SHP77 treated with DMSO at 0.1 percent for 48 hours (cell line): Measurements from ENCODE around the gene CALML4.
"Not testable (repeated sequence)": the region's sequence is repeated elsewhere in the genome, so short reads cannot be mapped to it uniquely, and the experiment has no call there.

Experiments used
- DNase-seq: peaks from one replicate; lab custom pipeline; 2025; lab: John Stamatoyannopoulos, UW

The CALML4 gene

GRCh38 chr15:68204776-68205557 lies at the start of gene CALML4:
CALML4 (minus strand) TSS chr15:68205332; CDS start chr15:68205247, 85 bp downstream.
- no peak for DNase-seq

- peak; percentile 61 for DNase-seq
Measured at GRCh38 chr15:68252925-68253534, 47.9 kb upstream of the CALML4 start.

GRCh38 chr15:68249058-68249713 lies 44.1 kb upstream of the CALML4 start:
- DNase-seq: no peak

- DNase-seq: no peak
Measured at GRCh38 chr15:68244235-68244634, 39.1 kb upstream of the CALML4 start.

GRCh38 chr15:68241088-68241935 lies 36.2 kb upstream of the CALML4 start:
- DNase-seq: no peak

GRCh38 chr15:68239025-68239424 lies 33.9 kb upstream of the CALML4 start:
- DNase-seq: no peak

GRCh38 chr15:68235022-68235421 lies 29.9 kb upstream of the CALML4 start:
- no peak for DNase-seq

- not testable (repeated sequence) for DNase-seq
Measured at GRCh38 chr15:68234520-68234919, 29.4 kb upstream of the CALML4 start.

- DNase-seq: no peak
Measured at GRCh38 chr15:68234060-68234459, 28.9 kb upstream of the CALML4 start.

GRCh38 chr15:68232937-68233336 lies 27.8 kb upstream of the CALML4 start:
- no peak for DNase-seq

- DNase-seq: no peak
Measured at GRCh38 chr15:68232449-68232848, 27.3 kb upstream of the CALML4 start.

GRCh38 chr15:68231102-68231818 lies 26.1 kb upstream of the CALML4 start:
- no peak for DNase-seq

GRCh38 chr15:68230157-68231100 lies 25.3 kb upstream of the CALML4 start:
- DNase-seq: no peak

- DNase-seq: peak; percentile 41
Measured at GRCh38 chr15:68229386-68230156, 24.4 kb upstream of the CALML4 start, which contains the start of gene CLN6. CLN6 (minus strand) TSS chr15:68229728; CDS start chr15:68229584, 144 bp downstream.

GRCh38 chr15:68228971-68229385 lies 23.8 kb upstream of the CALML4 start:
- no peak for DNase-seq

- no peak for DNase-seq
Measured at GRCh38 chr15:68228143-68228970, 23.2 kb upstream of the CALML4 start.

- no peak for DNase-seq
Measured at GRCh38 chr15:68227643-68228142, 22.6 kb upstream of the CALML4 start.

GRCh38 chr15:68225442-68225841 lies 20.3 kb upstream of the CALML4 start:
- not testable (repeated sequence) for DNase-seq
